NCI-H146 treated with DMSO at 0.1 percent for 48 hours (cell line): ENCODE data around the gene MARCHF11.

ENCODE experiments used
- DNase-seq: peaks from one replicate; lab custom pipeline; 2025; ENCODE audit not compliant: unreplicated experiment; lab: John Stamatoyannopoulos, UW

Gene MARCHF11

GRCh38 chr5:16134204-16134603 is 45.4 kb downstream of the MARCHF11 start:
- no peak for DNase-seq

- DNase-seq, result no peak
Measured at GRCh38 chr5:16131878-16132277, 47.7 kb downstream of the MARCHF11 start.

GRCh38 chr5:16128944-16129343 is 50.6 kb downstream of the MARCHF11 start:
- DNase-seq, result no peak

- DNase-seq, result no peak
Measured at GRCh38 chr5:16127865-16128544, 51.6 kb downstream of the MARCHF11 start.

- DNase-seq, result no peak
Measured at GRCh38 chr5:16120579-16120978, 59.0 kb downstream of the MARCHF11 start.

GRCh38 chr5:16119790-16120189 is 59.8 kb downstream of the MARCHF11 start:
- DNase-seq, result no peak

GRCh38 chr5:16115140-16115539 is 64.5 kb downstream of the MARCHF11 start:
- DNase-seq, result no peak

- DNase-seq, result no peak
Measured at GRCh38 chr5:16108418-16108817, 71.2 kb downstream of the MARCHF11 start.

GRCh38 chr5:16104961-16105360 is 74.6 kb downstream of the MARCHF11 start:
- no peak for DNase-seq

GRCh38 chr5:16095612-16096011 is 84.0 kb downstream of the MARCHF11 start:
- DNase-seq, result no peak

GRCh38 chr5:16090270-16090669 is 89.3 kb downstream of the MARCHF11 start:
- no peak for DNase-seq

- DNase-seq, result no peak
Measured at GRCh38 chr5:16082982-16083381, 96.6 kb downstream of the MARCHF11 start.

- no peak for DNase-seq
Measured at GRCh38 chr5:16082053-16082452, 97.5 kb downstream of the MARCHF11 start.

- DNase-seq, result no peak
Measured at GRCh38 chr5:16081376-16081955, 98.1 kb downstream of the MARCHF11 start.

- no peak for DNase-seq
Measured at GRCh38 chr5:16076657-16077056, 102.9 kb downstream of the MARCHF11 start.

- no peak for DNase-seq
Measured at GRCh38 chr5:16074358-16074757, 105.2 kb downstream of the MARCHF11 start.

GRCh38 chr5:16072616-16073015 is 107.0 kb downstream of the MARCHF11 start:
- no peak for DNase-seq

- no peak for DNase-seq
Measured at GRCh38 chr5:16067415-16067814, 112.2 kb downstream of the MARCHF11 start.

GRCh38 chr5:16066810-16067209 is 112.8 kb downstream of the MARCHF11 start:
- DNase-seq, result no peak

GRCh38 chr5:16066320-16066719 is 113.3 kb downstream of the MARCHF11 start:
- no peak for DNase-seq

- DNase-seq, result peak; percentile 33
Measured at GRCh38 chr5:16065831-16066230, 113.8 kb downstream of the MARCHF11 start.

- DNase-seq, result no peak
Measured at GRCh38 chr5:16064135-16064893, 115.3 kb downstream of the MARCHF11 start.
